ENCODE measurements around the gene RGS6. TPM values are rescaled to one million over a fixed set of nuclear protein-coding genes. Genes with fewer than 3 reads are reported as not detected.

Gene RGS6
- total and polyA plus RNA-seq, 4 donors = 0.06 to 5.3 (median 0.17) TPM; not detected in 1

DNA sequence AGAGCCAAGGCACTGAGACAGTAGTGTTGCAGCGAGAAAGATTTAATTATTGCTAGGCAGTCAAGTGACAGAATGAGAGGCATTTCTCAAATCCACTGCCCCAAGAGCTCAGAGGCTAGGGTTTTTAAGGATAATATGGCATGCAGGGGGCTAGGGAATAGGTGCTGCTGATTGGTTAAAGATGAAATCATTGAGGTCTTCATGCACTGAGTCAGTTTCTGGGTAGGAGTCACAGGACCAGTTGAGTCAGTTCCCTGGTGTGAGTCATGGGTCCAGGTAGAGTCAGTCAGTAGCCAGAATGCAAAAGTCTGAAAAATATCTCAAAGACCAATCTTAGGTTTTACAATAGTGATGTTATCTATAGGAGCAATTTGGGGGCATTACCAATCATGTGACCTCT, 323.8 kb downstream of the RGS6 start:
- TF ChIP-seq HNF4G (IDR thresholded peaks at IDR 0.05) (no peak), FOXA1 (IDR thresholded peaks at IDR 0.05) (no peak), SP1 (IDR thresholded peaks at IDR 0.05) (no peak), GABPA (IDR thresholded peaks at IDR 0.05 in 1 of 2, conservative IDR thresholded peaks at IDR 0.05 in 1 of 2) (no peak), RXRA (IDR thresholded peaks at IDR 0.05) (no peak)
- TF ChIP-seq, protein P1, sequence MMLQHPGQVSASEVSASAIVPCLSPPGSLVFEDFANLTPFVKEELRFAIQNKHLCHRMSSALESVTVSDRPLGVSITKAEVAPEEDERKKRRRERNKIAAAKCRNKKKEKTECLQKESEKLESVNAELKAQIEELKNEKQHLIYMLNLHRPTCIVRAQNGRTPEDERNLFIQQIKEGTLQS (IDR thresholded peaks at IDR 0.05) = no peak
- TF ChIP-seq, protein P2, sequence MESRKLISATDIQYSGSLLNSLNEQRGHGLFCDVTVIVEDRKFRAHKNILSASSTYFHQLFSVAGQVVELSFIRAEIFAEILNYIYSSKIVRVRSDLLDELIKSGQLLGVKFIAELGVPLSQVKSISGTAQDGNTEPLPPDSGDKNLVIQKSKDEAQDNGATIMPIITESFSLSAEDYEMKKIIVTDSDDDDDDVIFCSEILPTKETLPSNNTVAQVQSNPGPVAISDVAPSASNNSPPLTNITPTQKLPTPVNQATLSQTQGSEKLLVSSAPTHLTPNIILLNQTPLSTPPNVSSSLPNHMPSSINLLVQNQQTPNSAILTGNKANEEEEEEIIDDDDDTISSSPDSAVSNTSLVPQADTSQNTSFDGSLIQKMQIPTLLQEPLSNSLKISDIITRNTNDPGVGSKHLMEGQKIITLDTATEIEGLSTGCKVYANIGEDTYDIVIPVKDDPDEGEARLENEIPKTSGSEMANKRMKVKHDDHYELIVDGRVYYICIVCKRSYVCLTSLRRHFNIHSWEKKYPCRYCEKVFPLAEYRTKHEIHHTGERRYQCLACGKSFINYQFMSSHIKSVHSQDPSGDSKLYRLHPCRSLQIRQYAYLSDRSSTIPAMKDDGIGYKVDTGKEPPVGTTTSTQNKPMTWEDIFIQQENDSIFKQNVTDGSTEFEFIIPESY (IDR thresholded peaks at IDR 0.05) = no peak
- TF ChIP-seq, protein P3, sequence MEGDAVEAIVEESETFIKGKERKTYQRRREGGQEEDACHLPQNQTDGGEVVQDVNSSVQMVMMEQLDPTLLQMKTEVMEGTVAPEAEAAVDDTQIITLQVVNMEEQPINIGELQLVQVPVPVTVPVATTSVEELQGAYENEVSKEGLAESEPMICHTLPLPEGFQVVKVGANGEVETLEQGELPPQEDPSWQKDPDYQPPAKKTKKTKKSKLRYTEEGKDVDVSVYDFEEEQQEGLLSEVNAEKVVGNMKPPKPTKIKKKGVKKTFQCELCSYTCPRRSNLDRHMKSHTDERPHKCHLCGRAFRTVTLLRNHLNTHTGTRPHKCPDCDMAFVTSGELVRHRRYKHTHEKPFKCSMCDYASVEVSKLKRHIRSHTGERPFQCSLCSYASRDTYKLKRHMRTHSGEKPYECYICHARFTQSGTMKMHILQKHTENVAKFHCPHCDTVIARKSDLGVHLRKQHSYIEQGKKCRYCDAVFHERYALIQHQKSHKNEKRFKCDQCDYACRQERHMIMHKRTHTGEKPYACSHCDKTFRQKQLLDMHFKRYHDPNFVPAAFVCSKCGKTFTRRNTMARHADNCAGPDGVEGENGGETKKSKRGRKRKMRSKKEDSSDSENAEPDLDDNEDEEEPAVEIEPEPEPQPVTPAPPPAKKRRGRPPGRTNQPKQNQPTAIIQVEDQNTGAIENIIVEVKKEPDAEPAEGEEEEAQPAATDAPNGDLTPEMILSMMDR (IDR thresholded peaks at IDR 0.05; ENCODE audit: low read depth, low read length, missing input control) = no peak
- TF ChIP-seq, protein P4, sequence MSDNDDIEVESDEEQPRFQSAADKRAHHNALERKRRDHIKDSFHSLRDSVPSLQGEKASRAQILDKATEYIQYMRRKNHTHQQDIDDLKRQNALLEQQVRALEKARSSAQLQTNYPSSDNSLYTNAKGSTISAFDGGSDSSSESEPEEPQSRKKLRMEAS (IDR thresholded peaks at IDR 0.05) = no peak
- Histone ChIP-seq H3K9ac (ENCODE audit: low read depth in 1 of 2, low read length in 2 of 2) (no peak overlapping the region), H3K4me1 (ENCODE audit: control insufficient read depth in 4 of 4, insufficient read depth in 4 of 4, low read length in 3 of 4) (no peaks in the 10 kb centered on the region), H3K4me3 (ENCODE audit: low read depth in 1 of 3, low read length in 3 of 3) (no peak overlapping the region), H3K27me3 (ENCODE audit: control insufficient read depth in 4 of 4, insufficient read depth in 4 of 4, low read length in 3 of 4) (peaks cover 0 to 5% (median 0%) of the 10 kb centered on the region in 4 donors), H3K36me3 (ENCODE audit: control insufficient read depth in 4 of 4, insufficient read depth in 3 of 4, low read depth in 1 of 4, low read length in 3 of 4) (no peaks in the 10 kb centered on the region), H3K9me3 (ENCODE audit: control insufficient read depth in 4 of 4, low read length in 3 of 4) (peaks cover 0 to 2% (median 0%) of the 10 kb centered on the region in 4 donors), H3K27ac (ENCODE audit: low read depth in 1 of 2, low read length in 2 of 2) (no peak overlapping the region)
- 91% methylated on average over 1 of the region's 1 CpG for WGBS
- no peak for DNase-seq (ENCODE audit: low spot score)

DNA sequence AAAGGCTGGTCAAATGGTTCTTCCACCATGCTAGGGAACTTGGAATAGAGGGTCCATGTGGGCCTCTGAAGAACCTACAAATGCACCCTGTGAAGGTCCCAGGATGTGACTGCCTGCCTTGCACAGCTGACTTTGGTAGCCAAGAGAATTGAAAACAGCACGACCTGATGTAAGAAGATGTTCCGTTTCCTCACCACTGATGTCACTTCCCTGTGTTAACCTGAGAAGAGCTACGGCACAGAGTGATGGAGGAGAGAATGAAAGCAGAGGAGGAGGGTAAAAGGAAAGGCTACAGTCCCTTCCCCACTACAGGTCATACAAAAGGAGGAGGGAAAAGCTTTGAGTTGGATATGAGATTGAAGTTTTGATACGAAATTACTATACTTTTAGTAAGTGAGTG, 328.8 kb downstream of the RGS6 start:
- Histone ChIP-seq H3K4me1 (ENCODE audit: control insufficient read depth in 4 of 4, insufficient read depth in 4 of 4, low read length in 3 of 4) (no peaks in the 10 kb centered on the region), H3K4me3 (ENCODE audit: low read depth in 1 of 3, low read length in 3 of 3) (no peak overlapping the region), H3K9ac (ENCODE audit: low read depth in 1 of 2, low read length in 2 of 2) (no peak overlapping the region), H3K9me3 (ENCODE audit: control insufficient read depth in 4 of 4, low read length in 3 of 4) (peaks cover 0 to 5% (median 0%) of the 10 kb centered on the region in 4 donors), H3K27ac (ENCODE audit: low read depth in 1 of 2, low read length in 2 of 2) (no peak overlapping the region), H3K36me3 (ENCODE audit: control insufficient read depth in 4 of 4, insufficient read depth in 3 of 4, low read depth in 1 of 4, low read length in 3 of 4) (no peaks in the 10 kb centered on the region), H3K27me3 (ENCODE audit: control insufficient read depth in 4 of 4, insufficient read depth in 4 of 4, low read length in 3 of 4) (peaks cover 0 to 5% (median 1%) of the 10 kb centered on the region in 4 donors)
- no peak for TF ChIP-seq RAD21 (IDR thresholded peaks at IDR 0.05)
- TF ChIP-seq JUND (IDR thresholded peaks at IDR 0.05) = no peak
- TF ChIP-seq, protein P4 (IDR thresholded peaks at IDR 0.05) = no peak
- TF ChIP-seq, protein P2 (IDR thresholded peaks at IDR 0.05) = no peak
- no peak for TF ChIP-seq EGR1 (IDR thresholded peaks at IDR 0.05; ENCODE audit: low read depth in 2 of 2)
- TF ChIP-seq HNF4A (conservative IDR thresholded peaks at IDR 0.05) = no peak
- TF ChIP-seq FOXA1 (IDR thresholded peaks at IDR 0.05) = no peak
- TF ChIP-seq, protein P5, sequence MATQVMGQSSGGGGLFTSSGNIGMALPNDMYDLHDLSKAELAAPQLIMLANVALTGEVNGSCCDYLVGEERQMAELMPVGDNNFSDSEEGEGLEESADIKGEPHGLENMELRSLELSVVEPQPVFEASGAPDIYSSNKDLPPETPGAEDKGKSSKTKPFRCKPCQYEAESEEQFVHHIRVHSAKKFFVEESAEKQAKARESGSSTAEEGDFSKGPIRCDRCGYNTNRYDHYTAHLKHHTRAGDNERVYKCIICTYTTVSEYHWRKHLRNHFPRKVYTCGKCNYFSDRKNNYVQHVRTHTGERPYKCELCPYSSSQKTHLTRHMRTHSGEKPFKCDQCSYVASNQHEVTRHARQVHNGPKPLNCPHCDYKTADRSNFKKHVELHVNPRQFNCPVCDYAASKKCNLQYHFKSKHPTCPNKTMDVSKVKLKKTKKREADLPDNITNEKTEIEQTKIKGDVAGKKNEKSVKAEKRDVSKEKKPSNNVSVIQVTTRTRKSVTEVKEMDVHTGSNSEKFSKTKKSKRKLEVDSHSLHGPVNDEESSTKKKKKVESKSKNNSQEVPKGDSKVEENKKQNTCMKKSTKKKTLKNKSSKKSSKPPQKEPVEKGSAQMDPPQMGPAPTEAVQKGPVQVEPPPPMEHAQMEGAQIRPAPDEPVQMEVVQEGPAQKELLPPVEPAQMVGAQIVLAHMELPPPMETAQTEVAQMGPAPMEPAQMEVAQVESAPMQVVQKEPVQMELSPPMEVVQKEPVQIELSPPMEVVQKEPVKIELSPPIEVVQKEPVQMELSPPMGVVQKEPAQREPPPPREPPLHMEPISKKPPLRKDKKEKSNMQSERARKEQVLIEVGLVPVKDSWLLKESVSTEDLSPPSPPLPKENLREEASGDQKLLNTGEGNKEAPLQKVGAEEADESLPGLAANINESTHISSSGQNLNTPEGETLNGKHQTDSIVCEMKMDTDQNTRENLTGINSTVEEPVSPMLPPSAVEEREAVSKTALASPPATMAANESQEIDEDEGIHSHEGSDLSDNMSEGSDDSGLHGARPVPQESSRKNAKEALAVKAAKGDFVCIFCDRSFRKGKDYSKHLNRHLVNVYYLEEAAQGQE (IDR thresholded peaks at IDR 0.05) = no peak
- DNase-seq (ENCODE audit: low spot score) = no peak
- 80% methylated on average over 4 of the region's 4 CpGs for WGBS
